Immature natural killer cell (primary cell): Measurements from ENCODE around the gene GIGYF2. TPM values are rescaled to one million over a fixed set of nuclear protein-coding genes. Genes with fewer than 3 reads are reported as not detected.
A peak's percentile ranks its signal among the peaks of the same experiment; 100 is the strongest.

Experiments used
- DNase-seq, 3 donors: peaks; one replicate each; pipeline ENCODE4 v3.0.0; 2022; ENCODE audit warnings: mixed read lengths in 1 of 3
- H3K27ac Mint-ChIP-seq, 6 donors: one replicate each; pipeline ENCODE4 v1.8.0; 2020; ENCODE audit warnings: mixed read lengths in 6 of 6, mild to moderate bottlenecking in 5 of 6, inconsistent platforms in 4 of 6, moderate library complexity in 3 of 6
- H3K27me3 Mint-ChIP-seq, 3 donors: one replicate each; pipeline ENCODE4 v1.8.0; 2020 to 2021; ENCODE audit warnings: low read depth in 3 of 3, mild to moderate bottlenecking in 3 of 3, mixed read lengths in 3 of 3, moderate library complexity in 3 of 3, inconsistent platforms in 1 of 3
- H3K36me3 Mint-ChIP-seq, 3 donors: one replicate each; pipeline ENCODE4 v1.8.0; 2020; ENCODE audit warnings: mixed read lengths in 3 of 3, inconsistent platforms in 2 of 3, mild to moderate bottlenecking in 2 of 3
- H3K4me1 Mint-ChIP-seq, 2 donors: one replicate each; pipeline ENCODE4 v1.8.0; 2020; ENCODE audit warnings: inconsistent platforms in 2 of 2, mild to moderate bottlenecking in 2 of 2, mixed read lengths in 2 of 2, moderate library complexity in 1 of 2
- H3K4me3 Mint-ChIP-seq, 5 donors: one replicate each; pipeline ENCODE4 v1.8.0; 2020; ENCODE audit warnings: mild to moderate bottlenecking in 5 of 5, mixed read lengths in 5 of 5, inconsistent platforms in 3 of 5, moderate library complexity in 3 of 5
- H3K9me3 Mint-ChIP-seq, 6 donors: one replicate each; pipeline ENCODE4 v1.8.0; 2020; ENCODE audit warnings: mild to moderate bottlenecking in 6 of 6, mixed read lengths in 6 of 6, inconsistent platforms in 4 of 6, moderate library complexity in 3 of 6
- polyA plus RNA-seq, 3 donors: library from polyadenylated mRNA; unstranded; fragments of 300-500 nt; fragmentation: Illumina TruSeq; gene quantifications; one replicate each; pipeline ENCODE4 v1.2.3, GENCODE V29; 2021

The GIGYF2 gene
- polyA plus RNA-seq, 3 donors from 2014 or later: 7.8 to 41.3 (median 13.0) TPM

- Mint-ChIP-seq H3K4me1 (peaks cover 0 to 4% of the 10 kb centered on the region in 2 donors), H3K4me3 (no peak overlapping the region), H3K27me3 (peaks cover 0 to 2% (median 0%) of the 10 kb centered on the region in 3 donors), H3K9me3 (no peaks in the 10 kb centered on the region), H3K36me3 (peaks cover 18 to 26% (median 21%) of the 10 kb centered on the region in 3 donors), H3K27ac (peak overlapping the region in 1 of 6 donors; percentile 43)
- DNase-seq: no peak
Observed at GRCh38 chr2:232748038-232748437, 50.9 kb downstream of the GIGYF2 start.

GRCh38 chr2:232749331-232749730 lies 52.2 kb downstream of the GIGYF2 start:
- H3K4me3 Mint-ChIP-seq: no peak overlapping the region
- peaks cover 0 to 4% of the 10 kb centered on the region in 2 donors for H3K4me1 Mint-ChIP-seq
- peaks cover 0 to 2% (median 0%) of the 10 kb centered on the region in 3 donors for H3K27me3 Mint-ChIP-seq
- no peaks in the 10 kb centered on the region for H3K9me3 Mint-ChIP-seq
- peak overlapping the region in 2 of 6 donors; percentile 2 to 36 for H3K27ac Mint-ChIP-seq
- no peak for DNase-seq
- peaks cover 18 to 33% (median 21%) of the 10 kb centered on the region in 3 donors for H3K36me3 Mint-ChIP-seq

- peak overlapping the region in 2 of 6 donors; percentile 56 to 66 for H3K27ac Mint-ChIP-seq
- no peak overlapping the region for H3K4me3 Mint-ChIP-seq
- no peak for DNase-seq
- peaks cover 0 to 2% (median 0%) of the 10 kb centered on the region in 3 donors for H3K27me3 Mint-ChIP-seq
- peaks cover 18 to 34% (median 21%) of the 10 kb centered on the region in 3 donors for H3K36me3 Mint-ChIP-seq
- H3K9me3 Mint-ChIP-seq: no peaks in the 10 kb centered on the region
- peaks cover 0 to 4% of the 10 kb centered on the region in 2 donors for H3K4me1 Mint-ChIP-seq
Observed at GRCh38 chr2:232750135-232750671, 53.1 kb downstream of the GIGYF2 start.

- no peak for DNase-seq
- H3K4me1 Mint-ChIP-seq: peaks cover 15 to 23% of the 10 kb centered on the region in 2 donors
- peaks cover 9 to 28% (median 16%) of the 10 kb centered on the region in 3 donors for H3K36me3 Mint-ChIP-seq
- H3K27me3 Mint-ChIP-seq: no peaks in the 10 kb centered on the region
- peak overlapping the region in 5 of 6 donors; percentile 13 to 55 (median 32) for H3K27ac Mint-ChIP-seq
- H3K4me3 Mint-ChIP-seq: no peak overlapping the region
- H3K9me3 Mint-ChIP-seq: no peaks in the 10 kb centered on the region
Observed at GRCh38 chr2:232757905-232758304, 60.8 kb downstream of the GIGYF2 start.

- no peaks in the 10 kb centered on the region for H3K27me3 Mint-ChIP-seq
- H3K4me1 Mint-ChIP-seq: peaks cover 15 to 23% of the 10 kb centered on the region in 2 donors
- DNase-seq: peak; percentile 9 to 33 (median 22)
- H3K9me3 Mint-ChIP-seq: no peaks in the 10 kb centered on the region
- no peak overlapping the region for H3K4me3 Mint-ChIP-seq
- H3K27ac Mint-ChIP-seq: no peak overlapping the region
- peaks cover 8 to 36% (median 27%) of the 10 kb centered on the region in 3 donors for H3K36me3 Mint-ChIP-seq
Observed at GRCh38 chr2:232761301-232761907, 64.3 kb downstream of the GIGYF2 start.

GRCh38 chr2:232767866-232768265 lies 70.7 kb downstream of the GIGYF2 start:
- H3K4me3 Mint-ChIP-seq: no peak overlapping the region
- H3K9me3 Mint-ChIP-seq: no peaks in the 10 kb centered on the region
- no peak for DNase-seq
- H3K4me1 Mint-ChIP-seq: peaks cover 9 to 11% of the 10 kb centered on the region in 2 donors
- H3K27ac Mint-ChIP-seq: peak overlapping the region in 1 of 6 donors; percentile 40
- H3K27me3 Mint-ChIP-seq: no peaks in the 10 kb centered on the region
- peaks cover 11 to 31% (median 24%) of the 10 kb centered on the region in 3 donors for H3K36me3 Mint-ChIP-seq

GRCh38 chr2:232770207-232770606 lies 73.1 kb downstream of the GIGYF2 start:
- DNase-seq: no peak
- peak overlapping the region in 1 of 6 donors; percentile 53 for H3K27ac Mint-ChIP-seq
- no peak overlapping the region for H3K4me3 Mint-ChIP-seq
- H3K4me1 Mint-ChIP-seq: peaks cover 9 to 16% of the 10 kb centered on the region in 2 donors
- peaks cover 8 to 18% (median 14%) of the 10 kb centered on the region in 3 donors for H3K36me3 Mint-ChIP-seq
- peaks cover 0 to 2% (median 0%) of the 10 kb centered on the region in 3 donors for H3K27me3 Mint-ChIP-seq
- H3K9me3 Mint-ChIP-seq: no peaks in the 10 kb centered on the region

GRCh38 chr2:232771870-232772269 lies 74.7 kb downstream of the GIGYF2 start:
- DNase-seq: no peak
- peaks cover 0 to 2% (median 0%) of the 10 kb centered on the region in 3 donors for H3K27me3 Mint-ChIP-seq
- H3K36me3 Mint-ChIP-seq: peaks cover 8 to 18% (median 9%) of the 10 kb centered on the region in 3 donors
- H3K9me3 Mint-ChIP-seq: no peaks in the 10 kb centered on the region
- H3K4me1 Mint-ChIP-seq: peaks cover 9 to 16% of the 10 kb centered on the region in 2 donors
- no peak overlapping the region for H3K4me3 Mint-ChIP-seq
- peak overlapping the region in 3 of 6 donors; percentile 4 to 18 (median 9) for H3K27ac Mint-ChIP-seq

- no peak overlapping the region for H3K4me3 Mint-ChIP-seq
- no peaks in the 10 kb centered on the region for H3K9me3 Mint-ChIP-seq
- peaks cover 9 to 16% of the 10 kb centered on the region in 2 donors for H3K4me1 Mint-ChIP-seq
- peaks cover 0 to 2% (median 0%) of the 10 kb centered on the region in 3 donors for H3K27me3 Mint-ChIP-seq
- peak overlapping the region in 2 of 6 donors; percentile 64 to 77 for H3K27ac Mint-ChIP-seq
- peaks cover 7 to 15% (median 9%) of the 10 kb centered on the region in 3 donors for H3K36me3 Mint-ChIP-seq
- DNase-seq: no peak
Observed at GRCh38 chr2:232772531-232772930, 75.4 kb downstream of the GIGYF2 start.

GRCh38 chr2:232773815-232774214 lies 76.7 kb downstream of the GIGYF2 start:
- Mint-ChIP-seq H3K9me3 (no peaks in the 10 kb centered on the region), H3K4me1 (peaks cover 9 to 16% of the 10 kb centered on the region in 2 donors), H3K4me3 (no peak overlapping the region), H3K27me3 (peaks cover 0 to 2% (median 0%) of the 10 kb centered on the region in 3 donors), H3K36me3 (peaks cover 0 to 6% (median 4%) of the 10 kb centered on the region in 3 donors), H3K27ac (no peak overlapping the region)
- no peak for DNase-seq

- peaks cover 0 to 10% (median 0%) of the 10 kb centered on the region in 3 donors for H3K36me3 Mint-ChIP-seq
- H3K4me3 Mint-ChIP-seq: no peak within 1 kb of the TSS
- H3K9me3 Mint-ChIP-seq: no peaks in the 10 kb centered on the region
- peaks cover 0 to 4% (median 0%) of the 10 kb centered on the region in 3 donors for H3K27me3 Mint-ChIP-seq
- H3K27ac Mint-ChIP-seq: no peak within 1 kb of the TSS
- DNase-seq: no peak
- H3K4me1 Mint-ChIP-seq: peaks cover 9 to 16% of the 10 kb centered on the region in 2 donors
Observed at GRCh38 chr2:232776435-232776834, 79.3 kb downstream of the GIGYF2 start, which contains the start of gene KCNJ13. Gene KCNJ13 (minus strand): TSS chr2:232776565. CDS start chr2:232771362, 5,203 bp downstream.

- H3K9me3 Mint-ChIP-seq: no peaks in the 10 kb centered on the region
- H3K27me3 Mint-ChIP-seq: peaks cover 0 to 4% (median 0%) of the 10 kb centered on the region in 3 donors
- peaks cover 5 to 16% of the 10 kb centered on the region in 2 donors for H3K4me1 Mint-ChIP-seq
- no peak overlapping the region for H3K27ac Mint-ChIP-seq
- DNase-seq: no peak
- H3K36me3 Mint-ChIP-seq: peaks cover 0 to 15% (median 5%) of the 10 kb centered on the region in 3 donors
- H3K4me3 Mint-ChIP-seq: no peak overlapping the region
Observed at GRCh38 chr2:232777276-232777675, 80.1 kb downstream of the GIGYF2 start.

GRCh38 chr2:232779465-232779864 lies 82.3 kb downstream of the GIGYF2 start:
- peaks cover 0 to 3% (median 0%) of the 10 kb centered on the region in 3 donors for H3K27me3 Mint-ChIP-seq
- peaks cover 0 to 5% of the 10 kb centered on the region in 2 donors for H3K4me1 Mint-ChIP-seq
- H3K27ac Mint-ChIP-seq: no peak overlapping the region
- no peak overlapping the region for H3K4me3 Mint-ChIP-seq
- H3K9me3 Mint-ChIP-seq: no peaks in the 10 kb centered on the region
- no peak for DNase-seq
- peaks cover 0 to 15% (median 5%) of the 10 kb centered on the region in 3 donors for H3K36me3 Mint-ChIP-seq

GRCh38 chr2:232779934-232780333 lies 82.8 kb downstream of the GIGYF2 start:
- Mint-ChIP-seq H3K36me3 (peaks cover 0 to 20% (median 10%) of the 10 kb centered on the region in 3 donors), H3K9me3 (no peaks in the 10 kb centered on the region), H3K4me3 (no peak overlapping the region), H3K27ac (no peak overlapping the region), H3K4me1 (peaks cover 0 to 5% of the 10 kb centered on the region in 2 donors), H3K27me3 (peaks cover 0 to 3% (median 0%) of the 10 kb centered on the region in 3 donors)
- DNase-seq: no peak
